Hematopoietic multipotent progenitor cell treated with erythropoietin and hydrocortisone succinate and interleukin-3 and kit ligand, for 4 days (in vitro differentiated cells): ENCODE data around the gene FOXA3.
A peak's percentile ranks its signal among the peaks of the same experiment; 100 is the strongest.
"Not testable (repeated sequence)": the region's sequence is repeated elsewhere in the genome, so short reads cannot be mapped to it uniquely, and the experiment has no call there.

Experiments used
- DNase-seq: peaks from one replicate; pipeline ENCODE4 v3.0.0-alpha.2; 2015

Gene FOXA3

GRCh38 chr19:45828945-45829344, 35.2 kb upstream of the FOXA3 start:
- no peak for DNase-seq

- no peak for DNase-seq
These were observed 29.2 kb upstream of the FOXA3 start for GRCh38 chr19:45834970-45835369.

DNA sequence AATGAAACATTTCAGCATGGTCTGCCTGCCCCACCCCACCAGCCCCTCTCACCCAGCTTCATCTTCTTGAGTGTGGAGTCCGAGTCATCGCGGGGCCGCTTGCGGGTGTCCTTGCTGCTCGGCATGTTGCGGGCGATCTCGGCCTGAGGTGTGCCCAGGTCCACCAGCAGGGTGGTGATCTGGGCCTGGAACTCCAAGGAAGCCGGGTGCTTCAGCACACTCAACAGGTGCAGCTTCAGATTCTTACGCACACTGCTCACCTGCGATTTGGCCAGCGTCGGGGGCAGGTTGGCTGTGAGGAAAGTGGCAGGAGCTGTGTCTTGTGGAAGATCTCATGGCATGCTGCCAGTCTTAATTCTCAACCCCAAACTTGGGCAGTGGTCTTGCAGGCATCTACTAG, 21.9 kb upstream of the FOXA3 start:
- DNase-seq = no peak

DNA sequence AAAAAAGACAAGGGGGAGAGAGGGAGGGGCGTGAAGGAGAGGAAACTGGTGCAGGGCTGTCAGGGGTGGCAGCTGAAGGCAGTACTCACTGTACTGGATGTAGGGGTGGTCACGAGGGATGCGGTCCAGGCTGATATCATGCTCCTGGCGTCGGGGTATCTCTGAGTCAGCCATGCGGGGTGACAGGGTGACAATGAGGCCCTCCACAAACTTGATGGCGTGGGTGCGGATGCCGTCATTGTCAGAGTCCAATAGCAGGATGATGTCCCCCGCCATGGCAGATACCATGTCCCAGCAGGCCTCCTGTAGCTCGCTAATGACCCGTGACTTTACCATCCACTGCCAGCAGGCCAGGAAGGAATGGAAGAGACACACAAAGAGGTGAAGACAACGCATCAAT, 16.5 kb upstream of the FOXA3 start:
- DNase-seq = no peak

GRCh38 chr19:45848922-45849321, 15.2 kb upstream of the FOXA3 start:
- DNase-seq = peak; percentile 47

- DNase-seq = no peak
These were observed 11.9 kb upstream of the FOXA3 start for GRCh38 chr19:45852145-45852750.

DNA sequence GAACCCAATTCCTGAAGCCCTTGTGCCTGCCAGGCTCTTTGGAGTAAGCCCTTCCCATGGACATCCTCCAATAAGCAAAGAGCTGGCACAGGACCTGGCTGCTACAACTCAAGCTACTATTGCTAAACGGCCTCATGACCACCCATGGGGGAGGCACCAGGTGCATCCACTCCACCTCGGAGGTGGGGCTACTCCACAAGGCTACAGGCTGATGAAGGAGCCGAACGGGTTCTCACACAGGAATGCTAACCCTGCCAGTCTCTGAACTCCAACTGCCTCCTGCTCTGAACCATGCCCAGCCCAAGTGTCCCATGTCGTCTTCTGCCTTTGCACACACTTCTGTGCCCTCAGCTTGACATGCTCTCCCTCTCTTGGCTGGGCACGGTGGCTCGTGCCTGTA, 11.1 kb upstream of the FOXA3 start:
- no peak for DNase-seq

DNA sequence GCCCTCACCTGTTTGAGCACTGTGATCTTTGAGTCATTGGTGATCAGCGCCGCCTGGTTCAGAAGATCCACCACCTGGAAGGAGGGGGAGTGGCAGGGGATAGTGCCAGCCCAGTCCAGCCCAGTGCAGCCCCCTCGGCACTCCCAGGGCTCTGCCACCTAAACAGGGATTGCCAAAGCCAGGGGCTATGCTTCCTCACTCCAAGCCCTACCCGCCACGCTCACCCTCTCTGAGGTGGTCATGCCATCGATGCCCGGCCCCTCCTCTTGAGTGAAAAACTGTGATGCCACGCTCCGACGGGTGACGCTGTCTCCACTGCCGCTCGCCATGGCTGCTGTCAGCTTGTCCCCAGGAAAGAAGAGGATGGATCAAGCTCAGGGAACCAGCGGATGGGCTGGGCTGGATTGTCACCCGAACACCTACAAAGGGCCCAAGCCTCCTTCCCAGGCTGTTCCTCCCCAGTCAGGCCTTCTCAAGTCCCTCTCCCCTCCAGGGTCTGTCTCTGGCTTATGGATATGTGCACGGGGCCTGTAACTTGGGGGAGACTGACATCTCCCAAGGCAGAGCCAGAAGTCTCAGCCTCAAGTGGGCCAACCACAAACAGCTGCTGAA, 9.9 kb upstream of the FOXA3 start:
- no peak for DNase-seq

GRCh38 chr19:45860359-45861259, 3.5 kb upstream of the FOXA3 start:
- DNase-seq = no peak

- DNase-seq = no peak
These were observed 1.9 kb upstream of the FOXA3 start for GRCh38 chr19:45862271-45862563.

GRCh38 chr19:45862564-45863334, 1.4 kb upstream of the FOXA3 start, which contains the start of gene SYMPK:
TSS of gene SYMPK (minus strand) at chr19:45863147. CDS start at chr19:45854495, 8,652 bp downstream.
- peak; percentile 99 for DNase-seq

DNA sequence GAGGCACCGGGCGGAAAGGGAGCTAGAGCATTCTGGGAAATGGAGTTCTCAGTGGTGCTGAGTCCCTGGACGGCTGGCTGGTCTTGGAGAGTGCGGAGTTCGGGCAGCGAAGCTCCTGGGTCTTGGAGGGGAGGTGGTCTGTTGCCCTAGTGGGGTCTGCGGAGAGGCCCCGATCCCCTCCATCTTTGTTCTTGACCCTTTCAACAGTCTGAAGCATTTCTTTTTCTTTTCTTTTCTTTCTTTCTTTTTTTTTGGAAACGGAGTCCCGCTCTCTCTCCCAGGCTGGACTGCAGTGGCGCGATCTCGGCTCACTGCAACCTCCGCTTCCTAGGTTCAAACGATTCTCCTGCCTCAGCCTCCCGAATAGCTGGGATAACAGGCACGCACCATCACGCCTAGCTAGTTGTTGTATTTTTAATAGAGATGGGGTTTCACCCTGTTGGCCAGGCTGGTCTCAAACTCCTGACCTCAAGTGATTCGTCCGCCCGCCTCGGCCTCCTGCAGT, 739 bp upstream of the FOXA3 start:
- DNase-seq = no peak

- DNase-seq = no peak
These were observed 530 bp downstream of the FOXA3 start for GRCh38 chr19:45864629-45865082.

- DNase-seq = no peak
These were observed 1.3 kb downstream of the FOXA3 start for GRCh38 chr19:45865269-45865948.

- no peak for DNase-seq
These were observed 2.5 kb downstream of the FOXA3 start for GRCh38 chr19:45866400-45867176.

DNA sequence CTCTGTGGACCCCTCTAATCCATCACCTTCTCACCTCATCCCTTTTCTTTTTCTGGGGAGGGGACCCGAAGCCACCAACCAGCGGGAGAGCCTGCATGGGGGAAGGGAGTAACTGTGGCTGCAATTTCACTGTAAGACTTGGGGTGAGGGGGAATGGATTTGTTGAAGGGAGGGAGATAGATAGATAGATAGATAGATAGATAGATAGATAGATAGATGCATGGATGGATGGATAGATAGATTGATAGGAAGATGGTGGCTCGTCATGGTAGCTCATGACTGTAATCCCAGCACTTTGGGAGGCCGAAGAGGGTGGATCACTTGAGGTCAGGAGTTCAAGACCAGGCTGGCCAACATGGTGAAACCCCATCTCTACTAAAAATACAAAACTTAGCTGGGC, 3.1 kb downstream of the FOXA3 start:
- DNase-seq = not testable (repeated sequence)

GRCh38 chr19:45870798-45871197, 6.7 kb downstream of the FOXA3 start:
- no peak for DNase-seq

DNA sequence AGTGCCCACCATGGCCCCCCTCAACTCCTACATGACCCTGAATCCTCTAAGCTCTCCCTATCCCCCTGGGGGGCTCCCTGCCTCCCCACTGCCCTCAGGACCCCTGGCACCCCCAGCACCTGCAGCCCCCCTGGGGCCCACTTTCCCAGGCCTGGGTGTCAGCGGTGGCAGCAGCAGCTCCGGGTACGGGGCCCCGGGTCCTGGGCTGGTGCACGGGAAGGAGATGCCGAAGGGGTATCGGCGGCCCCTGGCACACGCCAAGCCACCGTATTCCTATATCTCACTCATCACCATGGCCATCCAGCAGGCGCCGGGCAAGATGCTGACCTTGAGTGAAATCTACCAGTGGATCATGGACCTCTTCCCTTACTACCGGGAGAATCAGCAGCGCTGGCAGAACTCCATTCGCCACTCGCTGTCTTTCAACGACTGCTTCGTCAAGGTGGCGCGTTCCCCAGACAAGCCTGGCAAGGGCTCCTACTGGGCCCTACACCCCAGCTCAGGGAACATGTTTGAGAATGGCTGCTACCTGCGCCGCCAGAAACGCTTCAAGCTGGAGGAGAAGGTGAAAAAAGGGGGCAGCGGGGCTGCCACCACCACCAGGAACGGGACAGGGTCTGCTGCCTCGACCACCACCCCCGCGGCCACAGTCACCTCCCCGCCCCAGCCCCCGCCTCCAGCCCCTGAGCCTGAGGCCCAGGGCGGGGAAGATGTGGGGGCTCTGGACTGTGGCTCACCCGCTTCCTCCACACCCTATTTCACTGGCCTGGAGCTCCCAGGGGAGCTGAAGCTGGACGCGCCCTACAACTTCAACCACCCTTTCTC, 8.2 kb downstream of the FOXA3 start:
- DNase-seq = no peak

DNA sequence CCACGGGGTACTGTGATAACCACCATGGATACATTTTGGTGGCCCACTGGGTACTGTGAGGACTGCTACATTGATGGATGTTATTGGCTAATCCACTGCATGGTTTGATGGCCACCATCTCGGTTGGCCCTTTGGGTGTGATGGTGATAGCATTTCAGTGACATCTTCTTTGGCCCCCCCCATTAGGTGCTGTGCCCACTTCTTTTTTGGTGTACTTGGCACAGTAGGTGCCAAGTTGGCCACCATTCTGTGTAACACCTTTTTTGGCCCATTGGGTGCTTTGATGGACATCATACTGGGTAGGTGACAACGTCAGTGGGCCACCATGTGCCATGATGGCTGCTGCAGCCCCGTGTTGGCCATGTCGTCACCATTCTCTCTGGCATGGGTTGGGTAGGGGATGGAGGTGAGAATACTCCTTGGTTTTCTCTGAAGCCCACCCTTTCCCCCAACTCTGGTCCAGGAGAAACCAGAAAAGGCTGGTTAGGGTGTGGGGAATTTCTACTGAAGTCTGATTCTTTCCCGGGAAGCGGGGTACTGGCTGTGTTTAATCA, 9.2 kb downstream of the FOXA3 start:
- DNase-seq = no peak

DNA sequence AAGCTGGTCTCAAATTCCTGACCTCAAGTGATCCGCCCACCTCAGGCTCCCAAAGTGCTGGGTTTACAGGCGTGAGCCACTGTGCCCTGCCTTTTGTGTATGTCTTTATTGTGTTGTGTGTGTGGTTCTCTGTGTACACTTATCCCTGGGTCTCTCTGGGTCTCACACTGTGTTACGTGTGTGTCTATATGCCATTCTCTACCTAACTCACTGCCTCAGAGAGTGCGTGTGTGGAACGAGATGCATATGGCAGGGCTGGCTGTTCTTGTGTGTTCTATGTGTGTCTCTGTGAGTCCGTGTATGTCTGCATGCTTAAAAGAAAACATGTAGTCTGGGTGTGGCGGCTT, 10.5 kb downstream of the FOXA3 start:
- no peak for DNase-seq

- DNase-seq = peak; percentile 61
These were observed 12.0 kb downstream of the FOXA3 start for GRCh38 chr19:45876161-45876410.
